GM13977 (cell line): Measurements from ENCODE around the gene SELENOW.
"Not testable (repeated sequence)": the region's sequence is repeated elsewhere in the genome, so short reads cannot be mapped to it uniquely, and the experiment has no call there.

Source experiments
- DNase-seq: peaks from one replicate; pipeline ENCODE4 v3.0.0; 2012; ENCODE audit warnings: low spot score
- CTCF ChIP-seq: IDR thresholded peaks from 2 replicates; pipeline ENCODE4 v1.5.1; 2012; ENCODE audit warnings: mild to moderate bottlenecking, control low read depth; ENCODE audit not compliant: insufficient read depth; ENCODE audit errors: extremely low read depth, missing control alignments
- in situ Hi-C: fragments of 300-500 bp; cut with MboI; formaldehyde crosslinking; loops from one replicate; pipeline ENCODE4 v1.12.0; 2022; ENCODE audit warnings: low sequenced_read_pairs, low pct_unique_long_range_greater_than_20kb, mixed read lengths, inconsistent platforms; ENCODE audit not compliant: unreplicated experiment

SELENOW gene

GRCh38 chr19:47806435-47806834 lies 27.9 kb downstream of the SELENOW start:
- in situ Hi-C loops, result no loop called here
- no peak for DNase-seq
- no peak for TF ChIP-seq CTCF

DNA sequence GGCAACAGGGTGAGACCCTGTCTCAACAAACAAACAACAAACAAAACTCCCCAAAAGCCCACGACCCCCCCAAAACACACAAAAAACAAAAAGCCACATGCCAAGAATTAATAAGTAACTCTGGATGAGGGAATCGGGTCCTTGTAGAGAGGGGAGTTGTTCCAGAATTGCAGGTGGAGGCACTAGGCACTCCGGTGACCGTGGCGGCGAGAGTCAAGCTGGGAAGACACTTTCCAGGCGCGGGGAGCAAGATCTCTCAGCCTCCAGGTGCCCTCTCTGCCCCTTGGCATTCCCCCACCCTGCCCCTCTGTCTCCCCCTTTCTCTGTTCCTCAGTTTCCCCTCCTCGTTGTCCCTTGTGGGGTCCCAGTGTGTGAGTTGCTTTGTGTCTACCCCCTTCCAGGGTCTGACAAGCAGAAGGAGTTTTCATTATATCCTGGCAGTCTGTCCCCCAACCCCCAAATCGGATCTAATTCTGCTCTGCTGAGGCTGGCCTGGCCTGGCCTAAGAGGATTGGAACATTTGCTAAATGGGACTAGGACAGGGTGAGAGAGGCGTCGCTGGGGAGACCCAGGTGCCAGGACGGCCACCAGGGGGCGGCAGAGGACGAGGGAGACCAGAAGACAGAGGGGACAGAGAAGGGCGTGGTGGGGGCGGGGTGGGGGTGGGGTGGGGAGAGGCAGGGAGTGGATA lies 34.9 kb downstream of the SELENOW start:
- in situ Hi-C loops, result no loop called here
- peak; percentile 84 for DNase-seq
- TF ChIP-seq CTCF, result peak; percentile 86

GRCh38 chr19:47813995-47814328 lies 35.5 kb downstream of the SELENOW start:
- no peak for TF ChIP-seq CTCF
- no peak for DNase-seq
- in situ Hi-C loops, result no loop called here

DNA sequence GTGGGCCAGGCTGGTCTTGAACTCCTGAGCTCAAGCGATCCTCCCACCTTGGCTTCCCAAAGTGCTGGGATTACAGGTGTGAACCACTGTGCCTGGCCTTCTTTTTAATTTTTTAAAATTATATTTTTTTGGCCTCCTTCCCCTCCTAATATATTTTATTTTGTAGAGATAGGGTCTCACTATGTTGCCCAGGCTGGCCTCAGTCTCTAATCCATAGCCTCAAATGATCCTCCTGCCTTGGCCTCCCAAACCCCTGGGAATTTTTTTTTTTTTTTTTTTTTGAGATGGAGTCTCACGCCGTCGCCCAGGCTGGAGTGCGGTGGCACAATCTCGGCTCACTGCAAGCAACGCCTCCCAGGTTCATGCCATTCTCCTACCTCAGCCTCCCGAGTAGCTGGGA lies 37.8 kb downstream of the SELENOW start:
- DNase-seq, in situ Hi-C loops: not testable (repeated sequence)

DNA sequence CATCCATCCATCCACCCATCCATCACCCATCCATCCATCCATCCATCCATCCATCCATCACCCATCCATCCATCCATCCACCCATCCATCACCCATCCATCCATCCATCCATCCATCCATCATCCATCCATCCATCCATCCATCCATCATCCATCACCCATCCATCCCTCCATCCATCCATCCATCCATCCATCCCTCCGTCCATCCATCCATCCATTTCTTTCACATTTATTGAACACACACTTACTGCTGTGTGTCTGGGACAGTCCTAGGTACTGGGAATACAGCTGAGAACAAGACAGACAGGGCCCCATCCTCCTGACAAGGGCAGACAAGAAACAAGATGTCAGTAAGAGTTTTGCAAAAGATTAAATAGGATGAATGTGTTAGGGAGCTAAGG lies 39.7 kb downstream of the SELENOW start:
- in situ Hi-C loops, result not testable (repeated sequence)

DNA sequence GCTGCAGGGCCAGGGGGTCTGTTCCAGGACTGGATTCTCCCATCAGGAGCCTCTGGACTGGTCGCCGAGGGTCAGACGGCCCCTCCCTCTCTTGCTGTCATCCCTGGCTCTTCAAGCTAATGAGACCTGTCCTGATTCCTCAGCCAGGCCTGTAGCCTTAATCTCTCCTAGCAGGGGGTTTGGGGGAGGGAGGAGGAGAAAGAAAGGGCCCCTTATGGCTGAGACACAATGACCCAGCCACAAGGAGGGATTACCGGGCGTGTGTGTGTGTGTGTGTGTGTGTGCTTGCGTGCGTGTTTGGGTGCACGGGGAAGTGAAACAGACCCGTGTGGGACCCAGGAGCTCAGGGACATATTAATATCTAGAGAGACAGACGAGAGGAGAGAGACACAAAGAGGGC lies 41.4 kb downstream of the SELENOW start:
- in situ Hi-C loops, result no loop called here
- no peak for DNase-seq
- TF ChIP-seq CTCF, result no peak

More for the DNA sequence above, 39.7 kb downstream of the SELENOW start:
- DNase-seq, result not testable (repeated sequence)

DNA sequence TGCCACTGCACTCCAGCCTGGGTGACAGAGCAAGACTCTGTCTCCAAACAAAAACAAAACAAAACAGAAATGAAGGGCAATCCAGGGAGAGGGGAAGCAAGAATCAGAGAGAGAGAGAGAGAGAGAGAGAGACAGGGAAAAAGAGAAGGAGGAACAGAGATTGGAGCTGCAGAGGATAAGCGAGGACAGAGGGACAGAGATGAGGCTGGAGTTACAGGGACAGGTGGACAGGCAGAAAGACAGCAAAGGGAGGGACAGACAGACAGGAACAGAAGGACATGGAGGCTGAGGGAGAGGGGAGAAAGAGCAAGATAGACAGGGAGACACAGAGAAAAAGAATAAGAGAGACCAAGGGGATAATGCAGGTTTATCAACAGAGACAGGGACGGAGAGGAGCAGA lies 41.9 kb downstream of the SELENOW start:
- in situ Hi-C loops, result no loop called here

More for the DNA sequence above, 41.9 kb downstream of the SELENOW start:
- no peak for TF ChIP-seq CTCF
- no peak for DNase-seq
